Loucy (cell line): ENCODE measurements around the gene PTGR2.

Experiments used
- H2AFZ ChIP-seq: fragments of 200-600 bp; sonication (generic); 2 replicates; pipeline ENCODE4 v1.6.0; 2016; ENCODE audit warnings: antibody characterized with exemption, mild to moderate bottlenecking, low read length, moderate library complexity
- H3F3A ChIP-seq: fragments of 200-600 bp; 2 replicates; pipeline ENCODE4 v1.6.0; 2016; ENCODE audit warnings: antibody characterized with exemption, low read depth, mild to moderate bottlenecking
- H3K27me3 ChIP-seq: fragments of 200-600 bp; sonication (generic); 2 replicates; pipeline ENCODE4 v1.6.1; 2014; ENCODE audit warnings: low read length, mild to moderate bottlenecking; ENCODE audit not compliant: insufficient read depth, poor library complexity, severe bottlenecking
- H3K36me3 ChIP-seq: fragments of 200-600 bp; sonication (generic); 2 replicates; pipeline ENCODE4 v1.6.1; 2016; ENCODE audit warnings: low read length; ENCODE audit not compliant: insufficient read depth
- H3K4me1 ChIP-seq: fragments of 200-600 bp; sonication (generic); 2 replicates; pipeline ENCODE4 v1.5.1; 2014; ENCODE audit warnings: low read length, mild to moderate bottlenecking; ENCODE audit not compliant: insufficient read depth, poor library complexity, severe bottlenecking
- H3K4me2 ChIP-seq: fragments of 200-600 bp; sonication (generic); 2 replicates; pipeline ENCODE4 v1.6.0; 2014; ENCODE audit warnings: antibody characterized with exemption, low read length, low read depth, mild to moderate bottlenecking; ENCODE audit not compliant: poor library complexity, severe bottlenecking
- H3K4me3 ChIP-seq: fragments of 200-600 bp; sonication (generic); 2 replicates; pipeline ENCODE4 v1.5.1; 2014; ENCODE audit warnings: low read length, mild to moderate bottlenecking, mixed read lengths; ENCODE audit not compliant: poor library complexity, severe bottlenecking
- H3K79me2 ChIP-seq: fragments of 200-600 bp; sonication (generic); 2 replicates; pipeline ENCODE4 v1.6.1; 2014; ENCODE audit warnings: low read length; ENCODE audit not compliant: insufficient read depth
- H3K9ac ChIP-seq: fragments of 200-600 bp; sonication (generic); 2 replicates; pipeline ENCODE4 v1.6.0; 2014; ENCODE audit warnings: mild to moderate bottlenecking, low read depth, low read length, moderate library complexity; ENCODE audit not compliant: poor library complexity, severe bottlenecking
- H3K9me2 ChIP-seq: fragments of 200-600 bp; sonication (generic); replicated peaks from 2 replicates; pipeline ENCODE4 v1.6.1; 2016; ENCODE audit warnings: low read depth, low read length, mixed read lengths
- H3K9me3 ChIP-seq: fragments of 200-600 bp; sonication (generic); 2 replicates; pipeline ENCODE4 v1.6.1; 2014; ENCODE audit warnings: mild to moderate bottlenecking, antibody characterized with exemption, low read length, low read depth; ENCODE audit not compliant: insufficient read depth
- H4K20me1 ChIP-seq: fragments of 200-600 bp; sonication (generic); 2 replicates; pipeline ENCODE4 v1.6.0; 2014; ENCODE audit warnings: antibody characterized with exemption, low read length, mild to moderate bottlenecking; ENCODE audit not compliant: insufficient read depth, poor library complexity, severe bottlenecking
- EZH2phosphoT487 ChIP-seq: fragments of 200-600 bp; IDR thresholded peaks from 2 replicates; pipeline ENCODE4 v1.6.1; 2018; ENCODE audit warnings: antibody characterized with exemption, mild to moderate bottlenecking, moderate library complexity, borderline replicate concordance
- TF ChIP-seq, protein P1 (sequence below): fragments of 200-600 bp; sonication (generic); conservative IDR thresholded peaks from 2 replicates; pipeline ENCODE4 v1.5.1; 2014; ENCODE audit warnings: mild to moderate bottlenecking, antibody characterized with exemption, low read length

The PTGR2 gene

DNA sequence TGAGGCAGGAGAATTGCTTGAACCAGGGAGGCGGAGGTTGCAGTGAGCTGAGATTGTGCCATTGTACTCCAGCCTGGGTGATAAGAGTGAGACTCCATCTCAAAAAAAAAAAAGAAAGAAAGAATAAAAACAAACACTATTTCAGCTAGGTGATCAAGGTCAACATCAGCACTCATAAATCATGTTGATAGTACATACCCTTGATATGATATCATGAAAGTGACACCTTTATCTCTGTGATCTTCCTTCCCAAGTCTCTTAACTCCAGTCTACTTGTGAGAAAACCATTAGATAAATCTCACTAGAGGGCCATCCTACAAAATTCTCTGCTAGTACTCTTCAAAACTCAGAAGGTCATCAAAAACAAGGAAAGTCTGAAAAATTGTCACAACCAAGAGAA is 44.2 kb upstream of the PTGR2 start:
- Histone ChIP-seq H3K27me3 (no peaks in the 10 kb centered on the region), H3K9me2 (no peaks in the 10 kb centered on the region), H3K36me3 (no peaks in the 10 kb centered on the region), H4K20me1 (no peaks in the 10 kb centered on the region), H3K9me3 (no peaks in the 10 kb centered on the region), H3K4me1 (peaks cover 8% of the 10 kb centered on the region), H3K4me3 (no peak overlapping the region), H2AFZ (no peak overlapping the region), H3K9ac (no peak overlapping the region), H3K4me2 (no peak overlapping the region), H3K79me2 (no peaks in the 10 kb centered on the region), H3F3A (no peaks in the 10 kb centered on the region)
- TF ChIP-seq, protein P1, sequence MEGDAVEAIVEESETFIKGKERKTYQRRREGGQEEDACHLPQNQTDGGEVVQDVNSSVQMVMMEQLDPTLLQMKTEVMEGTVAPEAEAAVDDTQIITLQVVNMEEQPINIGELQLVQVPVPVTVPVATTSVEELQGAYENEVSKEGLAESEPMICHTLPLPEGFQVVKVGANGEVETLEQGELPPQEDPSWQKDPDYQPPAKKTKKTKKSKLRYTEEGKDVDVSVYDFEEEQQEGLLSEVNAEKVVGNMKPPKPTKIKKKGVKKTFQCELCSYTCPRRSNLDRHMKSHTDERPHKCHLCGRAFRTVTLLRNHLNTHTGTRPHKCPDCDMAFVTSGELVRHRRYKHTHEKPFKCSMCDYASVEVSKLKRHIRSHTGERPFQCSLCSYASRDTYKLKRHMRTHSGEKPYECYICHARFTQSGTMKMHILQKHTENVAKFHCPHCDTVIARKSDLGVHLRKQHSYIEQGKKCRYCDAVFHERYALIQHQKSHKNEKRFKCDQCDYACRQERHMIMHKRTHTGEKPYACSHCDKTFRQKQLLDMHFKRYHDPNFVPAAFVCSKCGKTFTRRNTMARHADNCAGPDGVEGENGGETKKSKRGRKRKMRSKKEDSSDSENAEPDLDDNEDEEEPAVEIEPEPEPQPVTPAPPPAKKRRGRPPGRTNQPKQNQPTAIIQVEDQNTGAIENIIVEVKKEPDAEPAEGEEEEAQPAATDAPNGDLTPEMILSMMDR, result no peak
- no peak for TF ChIP-seq EZH2phosphoT487

DNA sequence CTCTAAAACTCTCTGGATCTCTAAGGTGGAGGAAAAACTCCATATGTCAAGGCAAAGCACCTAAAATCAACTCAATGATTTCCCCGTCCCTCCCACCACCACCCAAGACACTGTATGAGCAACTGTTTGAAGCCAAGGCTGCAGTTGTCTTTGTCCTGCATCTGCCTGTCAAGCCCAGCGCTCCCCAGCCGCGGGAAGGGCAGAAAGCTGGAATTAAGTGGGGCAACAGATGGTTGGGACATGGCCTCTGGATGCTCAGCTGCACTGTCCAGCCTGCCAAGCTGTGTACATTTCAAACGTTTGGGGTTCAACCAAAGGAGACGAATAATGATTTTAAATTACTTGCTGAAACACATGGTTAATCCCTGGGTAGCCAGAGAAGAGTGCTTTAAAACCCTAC is 42.2 kb upstream of the PTGR2 start:
- no peaks in the 10 kb centered on the region for H3K36me3 ChIP-seq

DNA sequence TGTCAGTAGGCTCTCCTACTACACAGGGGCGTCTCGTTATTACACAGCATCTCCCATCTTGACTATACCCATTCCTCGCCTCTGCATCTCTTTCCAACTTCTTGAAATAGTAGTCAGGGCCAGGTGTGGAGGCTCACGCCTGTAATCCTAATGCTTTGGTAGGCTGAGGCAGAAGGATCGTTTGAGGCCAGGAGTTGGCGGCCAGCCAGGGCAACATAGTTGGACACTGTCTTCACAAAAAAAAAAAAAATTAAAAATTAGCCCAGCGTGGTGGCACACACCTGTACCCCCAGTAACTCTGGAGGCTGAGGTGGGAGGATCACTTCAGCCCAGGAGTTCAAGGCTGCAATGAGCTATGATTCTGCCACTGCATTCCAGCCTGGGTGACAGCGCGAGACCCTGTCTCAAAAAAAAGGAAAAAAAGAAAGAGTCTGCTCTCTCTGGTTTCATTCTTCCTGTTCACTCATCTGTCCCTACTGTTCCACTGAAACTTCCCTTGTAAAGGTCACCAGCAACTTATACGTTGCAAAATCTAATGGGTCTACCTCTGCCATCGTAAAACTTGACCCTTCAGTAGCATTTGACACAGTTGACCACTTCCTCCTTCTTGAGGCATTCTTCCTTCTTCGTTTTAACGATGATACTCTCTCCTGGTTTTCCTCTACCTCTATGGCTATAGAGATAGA is 41.0 kb upstream of the PTGR2 start:
- peaks cover 8% of the 10 kb centered on the region for H3K4me1 ChIP-seq
- H3K9ac ChIP-seq, result no peak overlapping the region
- peak overlapping the region; percentile 10 for H3K4me2 ChIP-seq
- no peaks in the 10 kb centered on the region for H3K36me3 ChIP-seq
- H3F3A ChIP-seq, result no peaks in the 10 kb centered on the region
- no peak overlapping the region for H3K4me3 ChIP-seq
- H3K79me2 ChIP-seq, result no peaks in the 10 kb centered on the region
- H3K27me3 ChIP-seq, result no peaks in the 10 kb centered on the region
- H4K20me1 ChIP-seq, result no peaks in the 10 kb centered on the region
- TF ChIP-seq, protein P1, result no peak
- no peak for TF ChIP-seq EZH2phosphoT487
- no peaks in the 10 kb centered on the region for H3K9me2 ChIP-seq
- no peaks in the 10 kb centered on the region for H3K9me3 ChIP-seq
- H2AFZ ChIP-seq, result no peak overlapping the region

More for the DNA sequence above, 42.2 kb upstream of the PTGR2 start:
- TF ChIP-seq EZH2phosphoT487, result no peak
- TF ChIP-seq, protein P1, result no peak
- Histone ChIP-seq H3F3A (no peaks in the 10 kb centered on the region), H3K79me2 (no peaks in the 10 kb centered on the region), H3K9me2 (no peaks in the 10 kb centered on the region), H3K9ac (no peak overlapping the region), H2AFZ (no peak overlapping the region), H3K4me3 (no peak overlapping the region), H3K4me1 (peaks cover 8% of the 10 kb centered on the region), H3K27me3 (no peaks in the 10 kb centered on the region), H4K20me1 (no peaks in the 10 kb centered on the region), H3K4me2 (no peak overlapping the region), H3K9me3 (no peaks in the 10 kb centered on the region)
